Stimulated activated CD8-positive, alpha-beta memory T cell treated with anti-CD3 and anti-CD28 coated beads, Interleukin-7, amount 100 ng/mL, for 4 hours (primary cell): Measurements from ENCODE around the gene MPPED1.

ENCODE experiments used
- DNase-seq, 2 donors: peaks; one replicate each; pipeline ENCODE4 v3.0.0-alpha.2; 2020; ENCODE audit warnings: low read depth in 2 of 2

The MPPED1 gene

DNA sequence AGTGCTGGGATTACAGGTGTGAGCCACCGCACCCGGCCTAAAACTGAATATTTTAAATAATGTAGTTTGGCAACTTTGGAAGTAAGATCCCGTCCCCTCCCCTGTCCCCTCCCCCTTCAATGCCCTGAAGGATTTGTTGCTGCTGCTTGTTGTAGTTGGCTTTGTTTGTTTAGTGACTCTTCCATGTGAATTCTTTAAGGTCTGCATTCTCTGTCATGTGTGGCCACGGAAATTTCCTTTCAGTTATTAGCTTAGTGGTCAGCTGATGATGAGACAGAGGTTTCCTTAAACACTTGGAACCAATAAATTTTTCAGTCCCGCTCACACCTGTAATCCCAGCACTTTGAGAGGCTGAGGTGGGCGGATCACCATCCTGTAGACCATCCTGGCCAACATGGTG is 109.9 kb downstream of the MPPED1 start:
- no peak for DNase-seq

DNA sequence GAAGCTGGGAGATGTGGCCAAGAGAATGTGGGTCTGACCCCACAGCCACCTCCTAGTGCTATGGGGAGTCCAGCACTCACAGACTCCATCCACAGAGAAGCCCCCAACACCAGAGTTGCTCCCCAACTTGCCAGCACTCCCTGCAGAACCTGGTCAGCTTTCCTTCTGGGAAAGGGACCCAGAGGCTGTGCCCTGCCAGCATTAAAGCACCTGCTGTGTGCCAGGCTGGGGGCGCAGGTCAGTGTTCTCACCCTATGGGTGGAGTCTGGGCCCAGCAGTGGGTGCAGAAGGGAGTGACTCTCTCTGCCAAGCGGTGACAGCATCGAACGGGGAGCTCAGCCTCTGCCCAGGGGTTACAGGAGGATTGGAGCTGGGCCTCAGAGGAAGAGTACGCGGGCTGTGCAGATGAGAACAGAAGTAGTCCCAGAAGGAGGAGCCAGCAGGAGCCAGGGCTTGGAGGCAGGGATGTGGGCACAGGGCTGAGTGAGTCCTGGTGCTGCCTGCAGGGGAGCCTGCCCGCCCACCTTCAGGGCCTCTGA is 114.4 kb downstream of the MPPED1 start:
- no peak for DNase-seq

DNA sequence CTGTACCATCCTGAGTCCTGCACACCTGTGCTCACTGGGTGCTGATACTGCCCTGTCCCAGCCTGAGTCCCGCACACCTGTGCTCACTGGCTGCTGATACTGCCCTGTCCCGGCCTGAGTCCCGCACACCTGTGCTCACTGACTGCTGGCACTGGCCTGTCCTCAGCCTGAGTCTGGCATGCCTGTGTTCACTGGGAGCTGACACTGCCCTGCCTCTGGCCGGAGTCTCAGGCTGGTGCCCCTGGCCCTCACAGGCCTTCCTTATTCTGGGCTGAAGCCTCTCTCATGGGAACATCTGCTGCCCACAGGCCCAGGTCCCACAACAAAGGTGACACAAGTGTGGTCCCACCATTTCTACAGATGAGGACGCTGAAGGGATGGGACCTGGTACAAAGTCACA is 115.1 kb downstream of the MPPED1 start:
- no peak for DNase-seq

DNA sequence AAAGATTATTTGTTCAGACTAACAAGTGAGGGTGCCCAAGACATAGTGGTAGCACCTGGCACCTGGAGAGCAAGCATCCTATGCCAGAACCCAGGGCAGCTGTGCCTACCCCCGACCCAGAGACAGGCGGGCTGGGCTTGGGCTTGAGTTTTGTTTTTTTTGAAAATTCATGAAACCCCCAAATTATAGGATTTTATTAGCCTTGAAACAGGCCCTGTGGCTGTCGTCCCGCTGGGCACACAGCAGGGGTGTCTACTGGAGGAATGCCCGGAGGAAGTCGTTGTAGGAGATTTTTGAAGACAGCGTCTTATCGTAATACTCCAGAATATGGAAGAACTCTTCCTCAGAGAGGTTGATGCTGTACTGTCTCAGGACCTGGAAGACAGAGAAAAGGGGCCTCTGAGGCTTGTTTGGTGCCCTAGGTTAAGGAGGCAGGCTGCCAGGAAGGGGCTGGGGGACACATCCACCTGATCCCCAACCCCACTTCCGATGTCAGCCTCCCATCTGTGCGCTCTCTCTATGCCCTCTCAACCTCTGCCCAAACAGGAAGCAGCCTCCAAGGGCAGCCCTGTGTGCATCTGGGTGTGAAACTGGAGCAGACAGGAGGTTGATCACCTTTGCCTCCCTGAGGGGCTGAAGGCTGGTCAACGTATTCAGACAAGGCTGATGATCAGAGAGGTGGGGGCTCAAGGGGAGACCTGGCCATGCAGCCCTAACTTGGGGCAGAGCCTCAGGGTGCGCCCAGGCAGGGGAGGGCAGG is 117.0 kb downstream of the MPPED1 start:
- DNase-seq: no peak

DNA sequence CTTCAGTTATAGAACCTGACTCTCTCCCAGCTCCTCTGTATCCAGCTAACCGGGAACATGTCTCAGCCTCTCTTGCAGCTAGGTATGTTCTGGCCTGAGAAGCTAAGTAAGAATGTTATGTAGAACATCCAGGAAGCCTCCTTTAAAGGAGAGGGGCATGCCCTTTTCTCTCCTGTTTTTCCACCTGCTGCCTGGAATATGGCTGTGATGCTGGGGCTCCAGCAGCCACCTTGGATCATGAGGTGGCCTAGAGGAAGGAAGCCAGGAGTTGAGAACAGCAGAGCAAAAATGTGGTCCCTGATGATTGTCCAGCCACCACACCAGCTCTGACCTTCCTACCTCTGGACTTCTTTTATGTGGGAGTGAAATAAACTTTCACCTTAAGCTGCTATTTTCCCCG is 117.6 kb downstream of the MPPED1 start:
- DNase-seq: no peak

DNA sequence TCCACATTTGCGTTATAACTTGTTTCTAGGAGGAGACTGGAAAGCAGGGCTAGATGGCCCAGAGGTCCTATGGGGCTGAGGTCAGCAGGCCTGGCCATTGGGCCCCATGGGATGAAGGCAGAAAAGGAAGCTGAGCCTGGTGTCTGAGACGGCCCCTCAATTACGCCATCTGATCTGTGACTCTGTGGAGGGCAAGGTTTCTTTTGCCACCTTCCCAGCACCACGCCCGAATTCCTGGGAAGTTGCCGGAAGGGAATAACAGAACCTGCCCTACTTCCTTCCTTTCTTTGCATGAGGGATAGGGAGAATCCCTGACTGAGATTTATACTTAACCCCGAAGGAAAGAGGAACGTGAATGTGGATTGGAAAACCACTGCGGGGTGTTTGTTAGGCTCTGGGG is 118.1 kb downstream of the MPPED1 start:
- DNase-seq: no peak

DNA sequence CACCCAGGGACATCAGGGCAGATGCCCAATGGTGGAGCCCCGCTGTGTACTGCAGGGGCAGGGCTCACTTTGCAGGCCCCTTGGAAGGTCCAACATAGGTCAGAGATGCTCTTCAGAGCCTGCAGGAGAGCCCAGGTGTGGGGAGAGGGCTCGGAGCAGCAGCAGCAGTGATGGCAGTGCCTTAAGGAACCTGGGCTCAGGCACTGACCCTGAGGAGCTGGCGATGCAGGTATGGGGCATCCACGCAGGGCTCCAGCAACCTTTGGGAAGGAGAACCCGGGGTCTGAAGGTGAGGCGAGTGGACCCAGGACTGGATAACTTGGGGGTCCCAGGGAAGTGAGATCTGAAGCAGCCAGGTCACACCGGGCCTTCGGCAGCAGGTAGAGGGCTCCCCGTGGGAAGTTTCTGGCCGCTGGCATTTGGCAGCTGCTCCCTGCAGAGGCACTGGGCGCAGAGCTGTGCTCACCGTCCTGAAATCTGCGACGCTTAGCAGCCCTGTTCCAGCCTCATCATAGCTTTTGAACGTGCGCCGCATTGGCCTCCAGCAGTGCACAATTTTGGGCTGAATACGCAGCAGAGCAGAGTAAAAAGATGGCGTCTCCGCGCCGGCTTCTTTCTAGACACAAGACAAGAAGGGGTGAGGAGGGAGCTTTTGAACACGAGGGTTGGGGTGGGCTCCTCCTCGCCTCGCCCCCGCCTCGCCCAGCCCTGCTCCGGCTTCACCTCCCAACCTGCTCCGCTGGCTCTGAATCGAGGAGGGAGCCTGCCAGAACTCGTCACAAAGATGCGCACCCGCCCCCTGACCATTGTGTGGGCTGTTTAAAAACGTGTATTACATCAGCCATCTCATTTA is 118.8 kb downstream of the MPPED1 start:
- no peak for DNase-seq

DNA sequence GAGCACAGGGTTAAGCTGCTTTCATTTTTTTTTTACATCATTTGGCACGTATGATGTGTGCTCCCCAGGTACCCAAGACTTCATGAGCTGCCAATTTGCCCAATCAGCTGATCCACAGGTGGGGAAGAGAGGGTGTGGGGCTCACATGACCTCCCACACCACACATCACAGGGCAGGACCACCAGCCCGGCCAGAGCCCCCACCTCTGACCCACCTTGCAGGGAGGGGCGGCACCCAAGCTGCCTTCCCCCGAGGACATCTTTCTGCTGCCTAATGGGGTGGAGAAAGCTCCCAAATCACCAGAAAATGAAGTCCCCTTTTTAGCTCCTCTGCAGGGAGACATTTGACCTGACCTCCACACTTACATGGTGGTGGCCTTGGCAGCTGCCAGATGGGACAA is 119.8 kb downstream of the MPPED1 start:
- DNase-seq: no peak

DNA sequence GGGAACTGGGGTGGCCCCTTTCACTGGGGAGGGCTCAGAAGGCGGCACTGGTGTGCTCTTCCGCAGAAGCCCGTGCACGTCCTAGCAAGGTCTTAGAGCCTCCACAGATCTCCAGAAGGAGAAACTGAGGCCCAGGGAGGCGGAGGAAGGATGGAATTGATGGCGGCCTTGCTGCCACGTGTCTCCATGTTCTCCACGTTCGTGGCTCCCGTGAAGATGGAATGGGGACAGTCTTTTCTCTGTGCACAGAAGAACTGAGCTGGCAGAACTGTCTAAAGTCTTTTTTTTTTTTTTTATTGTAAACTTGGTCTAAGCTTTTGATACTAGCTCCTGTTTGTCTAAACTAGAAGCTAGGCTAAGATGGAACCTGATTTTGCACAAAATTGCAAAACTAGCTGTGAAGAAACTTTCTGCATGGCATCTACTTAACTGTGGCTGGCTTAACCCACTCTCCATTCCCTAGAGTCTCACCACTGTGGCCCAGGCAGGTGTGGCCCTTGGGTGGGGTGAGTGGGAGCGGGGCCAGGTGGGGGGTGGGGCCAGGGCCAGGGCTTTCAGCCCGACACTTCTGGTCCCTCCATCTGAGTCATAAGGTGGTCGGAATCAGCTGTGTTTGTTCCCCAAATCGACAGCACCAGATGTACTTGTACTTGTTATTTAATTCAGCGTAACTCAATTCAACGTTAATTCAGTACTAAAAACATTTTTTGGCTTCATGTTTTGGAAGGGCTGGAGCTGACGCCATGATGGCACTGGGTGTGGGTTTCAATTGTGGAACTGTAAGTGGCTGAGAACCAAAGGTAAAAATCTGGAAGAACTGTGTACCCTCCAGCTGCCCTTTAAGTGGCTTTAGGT is 120.7 kb downstream of the MPPED1 start:
- no peak for DNase-seq

DNA sequence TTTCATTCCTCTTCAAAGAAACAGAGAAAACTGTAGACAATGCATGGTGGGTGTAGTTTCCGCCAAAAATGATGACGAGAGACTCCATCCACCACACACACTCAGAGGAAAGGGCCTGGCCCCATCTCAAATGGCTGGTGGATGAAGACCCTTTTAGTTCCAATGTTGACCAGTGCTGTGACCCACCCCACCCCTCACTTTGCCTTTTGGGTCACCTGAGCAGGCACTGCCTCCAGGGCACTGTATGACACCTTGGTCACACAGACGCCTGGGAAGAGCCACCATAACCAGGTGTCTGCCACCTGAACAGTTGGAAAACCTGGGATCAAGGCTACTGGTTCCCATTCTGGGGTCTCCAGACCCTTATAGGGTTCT is 121.3 kb downstream of the MPPED1 start:
- no peak for DNase-seq

DNA sequence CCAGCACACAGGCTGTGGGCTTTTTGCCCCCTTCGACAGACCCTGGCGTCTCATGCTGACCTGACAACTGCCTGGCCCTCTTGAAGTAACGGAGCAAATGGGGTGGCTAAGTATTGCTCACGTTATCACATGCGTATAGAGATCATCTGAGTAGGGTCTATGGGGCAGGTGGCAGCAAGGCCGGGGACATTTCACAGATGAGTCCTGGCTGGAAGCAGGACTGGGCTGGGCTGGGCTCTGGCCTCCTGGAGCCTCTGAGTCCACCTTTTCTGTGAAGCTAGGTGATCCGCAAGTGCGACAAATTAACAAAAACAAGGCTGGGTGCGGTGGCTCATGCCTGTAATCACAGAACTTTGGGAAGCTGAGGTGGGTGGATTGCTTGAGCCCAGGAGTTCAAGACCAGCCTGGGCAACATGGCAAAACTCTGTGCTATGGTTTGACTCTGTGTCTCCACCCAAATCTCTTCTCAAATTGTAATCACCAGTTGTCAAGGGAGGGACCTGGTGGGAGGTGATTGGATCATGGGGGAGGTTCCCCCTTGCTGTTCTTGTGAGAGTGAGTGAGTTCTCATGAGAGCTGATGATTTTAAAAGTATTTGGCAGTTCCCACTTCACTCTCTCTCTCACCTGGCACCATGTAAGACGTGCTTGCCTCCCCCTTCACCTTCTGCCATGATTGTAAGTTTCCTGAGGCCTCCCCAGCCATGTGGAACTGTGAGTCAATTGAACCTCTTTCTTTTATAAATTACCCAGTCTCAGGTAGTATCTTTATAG is 122.0 kb downstream of the MPPED1 start:
- no peak for DNase-seq

DNA sequence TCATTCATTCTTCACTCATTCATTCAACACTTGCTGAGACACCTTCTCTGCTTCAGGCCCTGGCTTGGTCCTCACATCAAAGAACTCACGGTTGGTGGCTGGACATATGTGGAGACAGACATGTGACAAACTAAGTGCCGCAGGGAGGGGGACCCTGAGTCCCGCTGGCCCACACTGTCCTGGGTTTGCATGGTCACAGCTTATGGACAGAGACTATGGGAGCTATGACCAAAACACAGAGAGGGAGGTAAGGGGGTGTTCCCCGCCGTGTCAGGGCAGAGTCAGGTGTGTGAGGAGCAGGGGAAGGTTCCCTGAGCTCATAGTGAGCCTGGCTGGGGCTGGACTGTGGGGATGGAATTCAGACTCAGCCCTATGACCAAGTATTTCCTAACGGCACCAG is 123.1 kb downstream of the MPPED1 start:
- DNase-seq: no peak

DNA sequence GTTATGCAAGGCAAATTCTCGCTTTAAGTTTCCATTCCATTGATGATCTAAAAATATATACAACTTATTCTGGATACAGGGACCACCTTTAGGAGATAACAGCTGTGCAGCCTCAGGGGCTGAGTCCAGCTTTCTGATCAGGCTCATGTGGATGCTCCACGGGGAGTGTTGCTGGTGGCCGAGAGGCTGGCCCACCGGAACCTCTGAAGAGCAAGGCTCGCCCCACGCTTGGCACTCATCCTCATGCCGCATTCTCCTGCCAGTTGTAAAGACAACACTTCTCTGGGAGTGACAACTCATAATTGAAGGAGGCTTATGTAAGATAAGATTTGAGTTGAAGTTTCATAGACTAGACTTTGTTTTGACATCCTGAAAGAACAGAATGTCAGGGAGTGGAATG is 123.5 kb downstream of the MPPED1 start:
- DNase-seq: no peak

DNA sequence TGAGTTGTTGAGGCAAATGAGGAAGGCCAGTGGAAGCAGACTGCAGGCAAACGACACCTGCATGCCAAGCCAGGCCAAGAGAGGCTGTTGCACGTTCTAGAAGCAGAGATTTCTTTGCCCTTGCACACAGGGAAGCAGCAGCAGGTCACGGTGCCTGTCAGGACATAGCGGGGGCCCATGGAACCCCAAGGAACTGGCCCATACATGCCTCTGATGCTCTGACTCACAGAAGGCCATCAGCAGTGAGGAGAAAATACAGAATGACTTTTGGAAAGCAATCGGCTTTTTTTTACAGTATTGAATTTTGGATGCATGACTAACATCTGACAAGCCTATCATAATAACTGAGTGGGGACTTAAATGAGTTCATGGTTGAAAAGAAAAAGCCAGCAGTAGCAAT is 123.9 kb downstream of the MPPED1 start:
- no peak for DNase-seq

DNA sequence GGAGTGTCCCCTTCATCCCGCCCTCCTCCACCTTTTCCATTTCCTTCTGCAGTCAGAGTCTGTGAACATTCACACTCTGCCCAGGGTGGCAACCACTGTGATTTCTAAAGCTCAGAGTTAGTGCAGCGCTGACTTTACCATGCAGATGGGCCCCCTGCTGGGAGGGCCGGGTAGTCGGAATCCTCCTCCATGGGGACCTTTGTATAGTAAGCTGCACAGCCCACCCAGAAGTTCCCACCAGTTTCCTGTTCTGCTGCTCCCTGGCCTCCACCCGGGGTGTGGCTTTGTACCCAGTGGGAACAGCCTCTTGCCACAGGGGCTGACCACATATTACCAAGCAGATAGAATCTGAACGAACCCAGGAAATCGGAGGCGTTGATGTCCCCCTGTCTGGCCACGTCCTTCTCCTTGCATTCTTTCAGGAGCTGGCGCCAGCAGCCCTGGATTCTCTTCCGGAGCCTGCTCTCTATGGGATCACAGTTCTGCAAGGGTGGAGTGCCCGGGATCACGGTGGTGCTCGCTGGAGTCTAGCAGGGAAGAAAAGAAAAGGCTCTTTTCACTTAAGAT is 125.3 kb downstream of the MPPED1 start:
- DNase-seq: no peak

DNA sequence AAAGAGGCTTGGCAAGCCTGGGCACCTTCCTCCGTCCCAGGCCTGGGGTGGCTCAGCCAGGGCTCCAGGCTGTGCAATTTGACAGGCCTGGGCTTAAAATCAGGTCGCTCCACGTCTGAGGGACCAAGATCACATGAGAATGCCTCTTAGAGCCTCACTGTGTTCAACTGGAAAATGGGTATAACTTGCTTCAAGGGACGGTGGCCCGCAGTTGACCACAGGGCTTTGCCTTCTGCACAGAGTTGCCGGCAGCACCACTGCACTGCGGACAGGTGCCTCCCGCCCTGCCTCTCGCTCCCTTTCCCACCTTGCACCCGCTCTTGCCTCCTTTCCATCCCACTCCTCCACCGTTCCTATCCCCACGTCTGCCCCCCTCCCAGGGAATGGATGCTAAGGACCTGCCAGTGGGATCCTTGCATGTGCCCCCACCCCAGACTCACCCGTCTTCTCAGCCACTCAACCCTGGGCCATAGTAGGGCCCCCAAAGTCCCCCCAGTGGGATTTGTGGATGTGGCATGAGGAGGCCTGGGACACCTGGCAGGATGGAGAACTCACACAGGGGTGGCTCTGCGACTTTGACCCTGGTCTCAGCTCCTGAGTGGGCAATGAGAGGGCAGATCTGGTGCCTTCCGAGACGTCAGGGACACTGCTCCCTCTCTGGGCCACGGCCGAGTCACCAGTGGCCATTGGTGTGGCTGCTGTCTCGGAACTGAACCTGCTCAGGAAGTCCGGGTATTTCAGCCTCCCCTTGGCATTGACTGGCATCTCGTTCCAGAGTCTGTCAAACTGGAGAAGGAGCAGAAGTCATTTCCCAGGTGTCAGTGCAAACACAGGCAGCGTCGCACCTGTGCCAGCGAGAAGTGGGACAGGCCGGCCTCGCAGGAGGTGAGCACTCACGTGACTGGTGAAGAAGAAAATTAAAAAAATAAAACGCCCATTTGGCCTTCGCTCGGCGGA is 128.0 kb downstream of the MPPED1 start:
- DNase-seq: no peak

DNA sequence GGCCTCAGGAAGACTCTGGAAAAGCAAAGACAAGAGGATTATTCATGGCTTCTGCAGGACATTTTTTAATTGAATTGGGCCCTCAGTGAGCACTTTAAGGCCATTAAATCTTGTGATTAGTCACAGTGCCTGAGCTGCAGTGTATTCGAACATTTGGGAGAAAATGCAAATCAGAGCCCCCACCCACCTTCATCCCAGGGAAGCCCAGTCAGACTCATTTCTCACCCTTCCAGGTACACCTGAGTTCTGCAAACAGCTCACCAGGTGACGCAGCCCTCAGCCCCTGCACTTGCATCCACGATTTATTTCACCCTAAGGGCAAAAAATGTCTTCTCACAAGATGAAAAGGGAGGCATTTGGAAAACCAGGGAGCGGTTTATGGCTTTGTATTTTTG is 128.7 kb downstream of the MPPED1 start:
- DNase-seq: no peak

DNA sequence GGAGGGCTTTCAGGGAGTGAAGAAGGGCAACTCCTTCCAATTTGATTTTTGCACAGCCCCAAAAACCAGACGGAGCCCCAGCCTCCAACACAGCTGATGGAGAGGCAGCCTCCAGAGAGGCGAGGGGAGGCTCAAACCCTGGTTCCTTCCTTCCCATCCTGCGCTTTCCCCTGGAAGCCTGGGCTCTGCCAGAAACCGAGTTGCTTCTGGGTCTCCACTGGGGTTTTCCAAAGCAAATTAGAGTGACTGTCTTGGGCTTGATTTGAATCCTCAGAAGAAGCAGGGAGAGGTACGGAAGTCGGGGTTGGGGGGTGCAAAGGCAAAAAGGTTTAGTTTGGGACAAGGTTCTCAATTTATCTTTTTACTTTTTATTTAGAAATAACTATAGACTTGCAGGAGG is 129.2 kb downstream of the MPPED1 start:
- DNase-seq: no peak

DNA sequence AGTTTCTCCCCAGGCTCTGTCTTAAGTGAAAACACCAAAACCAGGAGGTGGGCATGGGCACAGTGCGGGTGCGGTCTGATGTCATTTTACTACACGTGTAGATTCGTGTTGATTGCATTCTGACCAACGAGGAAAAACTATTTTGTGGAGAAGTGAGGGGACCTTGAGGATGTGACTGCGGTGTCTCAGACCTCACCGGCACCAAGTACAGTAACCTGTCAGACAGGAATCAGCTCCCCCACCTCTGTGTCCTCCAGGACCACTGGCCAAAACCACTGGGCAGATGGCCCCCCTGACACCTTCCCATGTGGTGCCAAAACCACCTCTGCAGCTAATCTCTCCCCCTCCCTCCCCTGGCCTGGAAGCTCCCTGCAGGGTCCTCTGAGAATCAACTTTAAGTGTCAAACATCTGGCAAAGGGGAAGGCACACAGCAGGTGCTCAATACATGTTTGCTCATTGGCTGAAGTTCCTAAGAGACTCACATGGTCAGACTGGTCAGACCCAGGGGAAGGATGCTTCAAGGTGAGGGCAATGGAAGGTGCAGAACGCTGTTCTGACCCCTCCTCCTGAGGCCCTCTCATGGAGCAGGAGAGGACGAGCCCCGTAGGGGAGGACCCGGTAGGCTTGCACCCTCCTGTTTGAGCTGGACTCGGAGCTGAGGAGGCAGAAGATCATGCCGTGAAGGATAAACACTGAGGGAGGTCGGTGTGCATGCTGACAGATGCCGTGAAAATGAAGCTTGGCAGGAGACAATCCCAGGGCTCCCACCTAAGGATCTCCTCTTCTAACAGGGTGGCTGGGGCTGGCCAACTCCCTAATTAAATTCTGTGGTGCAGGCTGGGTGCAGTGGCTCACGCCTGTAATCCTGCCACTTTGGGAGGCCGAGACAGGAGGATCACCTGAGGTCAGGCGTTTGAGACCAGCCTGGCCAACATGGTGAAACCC is 129.9 kb downstream of the MPPED1 start:
- no peak for DNase-seq
